K562 (cell line): ENCODE measurements around the gene GLP1R. TPM values are rescaled to one million over a fixed set of nuclear protein-coding genes. Genes with fewer than 3 reads are reported as not detected.

ENCODE experiments used
- BRCA1 ChIP-seq, 2 experiments: fragments of 450-650 bp in 1 of 2; sonication (generic) in 1 of 2; formaldehyde crosslinking in 1 of 2; IDR thresholded peaks; 2 replicates each; pipeline versions ENCODE4 v1.5.0 to v1.6.1; 2017 to 2020; ENCODE audit warnings: mild to moderate bottlenecking in 1 of 2, missing genetic modification reagents in 1 of 2
- JUNB ChIP-seq: fragments of 450-650 bp; formaldehyde crosslinking; conservative IDR thresholded peaks from 2 replicates; pipeline ENCODE4 v1.4.0; 2020; ENCODE audit warnings: mild to moderate bottlenecking
- polyA plus RNA-seq, 8 experiments: library from polyadenylated mRNA; depleted of rRNA in 4 of 8; stranded (reverse) in 5 of 8; unstranded in 3 of 8; fragments of >200 nt; fragmentation: Nextera tagmentation in 2 of 8; fragmentation: Illumina TruSeq in 1 of 8; extraction: Ambion mirVana in 2 of 8; extraction: Trizol in 1 of 8; gene quantifications; 2 replicates each; pipeline versions ENCODE4 v1.2.1 to v1.2.3, GENCODE V29; 2011 to 2014; ENCODE audit warnings: inconsistent platforms in 1 of 8, missing spikeins in 1 of 8
- total RNA-seq, 7 experiments: library from RNA; depleted of rRNA in 6 of 7; stranded (reverse); fragments of >200 nt in 6 of 7; fragmentation: Illumina TruSeq in 2 of 7; extraction: Trizol in 2 of 7; gene quantifications; 2 replicates each; pipeline versions ENCODE4 v1.2.1 to v1.2.3, GENCODE V29; 2011 to 2021; ENCODE audit warnings: low replicate concordance in 1 of 7
- TF ChIP-seq, protein P1 (sequence below), 2 experiments: fragments of 450-650 bp; formaldehyde crosslinking in 1 of 2; IDR thresholded peaks; 2 replicates each; pipeline versions ENCODE4 v1.4.0 to v1.6.1; 2014 to 2020; ENCODE audit warnings: mild to moderate bottlenecking in 2 of 2, borderline replicate concordance in 1 of 2, low read depth in 1 of 2

The GLP1R gene
- total and polyA plus RNA-seq, 9 of the 15 experiments (the other 6 are each of a cell fraction or from before 2014, with no cell fraction given): not detected

GRCh38 chr6:39088331-39088730, 39.8 kb downstream of the GLP1R start (continued):
- TF ChIP-seq, protein P1, sequence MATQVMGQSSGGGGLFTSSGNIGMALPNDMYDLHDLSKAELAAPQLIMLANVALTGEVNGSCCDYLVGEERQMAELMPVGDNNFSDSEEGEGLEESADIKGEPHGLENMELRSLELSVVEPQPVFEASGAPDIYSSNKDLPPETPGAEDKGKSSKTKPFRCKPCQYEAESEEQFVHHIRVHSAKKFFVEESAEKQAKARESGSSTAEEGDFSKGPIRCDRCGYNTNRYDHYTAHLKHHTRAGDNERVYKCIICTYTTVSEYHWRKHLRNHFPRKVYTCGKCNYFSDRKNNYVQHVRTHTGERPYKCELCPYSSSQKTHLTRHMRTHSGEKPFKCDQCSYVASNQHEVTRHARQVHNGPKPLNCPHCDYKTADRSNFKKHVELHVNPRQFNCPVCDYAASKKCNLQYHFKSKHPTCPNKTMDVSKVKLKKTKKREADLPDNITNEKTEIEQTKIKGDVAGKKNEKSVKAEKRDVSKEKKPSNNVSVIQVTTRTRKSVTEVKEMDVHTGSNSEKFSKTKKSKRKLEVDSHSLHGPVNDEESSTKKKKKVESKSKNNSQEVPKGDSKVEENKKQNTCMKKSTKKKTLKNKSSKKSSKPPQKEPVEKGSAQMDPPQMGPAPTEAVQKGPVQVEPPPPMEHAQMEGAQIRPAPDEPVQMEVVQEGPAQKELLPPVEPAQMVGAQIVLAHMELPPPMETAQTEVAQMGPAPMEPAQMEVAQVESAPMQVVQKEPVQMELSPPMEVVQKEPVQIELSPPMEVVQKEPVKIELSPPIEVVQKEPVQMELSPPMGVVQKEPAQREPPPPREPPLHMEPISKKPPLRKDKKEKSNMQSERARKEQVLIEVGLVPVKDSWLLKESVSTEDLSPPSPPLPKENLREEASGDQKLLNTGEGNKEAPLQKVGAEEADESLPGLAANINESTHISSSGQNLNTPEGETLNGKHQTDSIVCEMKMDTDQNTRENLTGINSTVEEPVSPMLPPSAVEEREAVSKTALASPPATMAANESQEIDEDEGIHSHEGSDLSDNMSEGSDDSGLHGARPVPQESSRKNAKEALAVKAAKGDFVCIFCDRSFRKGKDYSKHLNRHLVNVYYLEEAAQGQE (IDR thresholded peaks at IDR 0.05; ENCODE audit: borderline replicate concordance): peak; percentile 98
- TF ChIP-seq, protein P1 (CRISPR knock-in tag; IDR thresholded peaks at IDR 0.05; ENCODE audit: low read depth): peak; percentile 95
- TF ChIP-seq JUNB (CRISPR knock-in tag) (no peak), BRCA1 (IDR thresholded peaks at IDR 0.05) (no peak), BRCA1 (CRISPR knock-in tag; IDR thresholded peaks at IDR 0.05) (no peak)
